ENCODE measurements around the gene ZC3H4. TPM values are rescaled to one million over a fixed set of nuclear protein-coding genes. Genes with fewer than 3 reads are reported as not detected.

The ZC3H4 gene
- total RNA-seq, 1 experiment from 2014 or later = 42.7 TPM

- intact Hi-C loops (cut with micrococcal nuclease; ENCODE audit: unreplicated experiment) = no loop called here
- H3K4me1 ChIP-seq (ENCODE audit: control insufficient read depth, insufficient read depth, low read length) = peaks cover under 1% of the 10 kb centered on the region; the same call in 1 of the 2 replicates
- CTCF ChIA-PET = no interaction called here
- TF ChIP-seq TCF7L2 (IDR thresholded peaks at IDR 0.05; ENCODE audit: low read depth, low read length) = no peak
- TF ChIP-seq POLR2AphosphoS5 (IDR thresholded peaks at IDR 0.05; ENCODE audit: low read depth, low read length) = no peak
- no peak for TF ChIP-seq REST (IDR thresholded peaks at IDR 0.05; ENCODE audit: insufficient read depth in 1 of 2, low read depth in 2 of 2, low read length in 1 of 2)
- TF ChIP-seq, protein P1, sequence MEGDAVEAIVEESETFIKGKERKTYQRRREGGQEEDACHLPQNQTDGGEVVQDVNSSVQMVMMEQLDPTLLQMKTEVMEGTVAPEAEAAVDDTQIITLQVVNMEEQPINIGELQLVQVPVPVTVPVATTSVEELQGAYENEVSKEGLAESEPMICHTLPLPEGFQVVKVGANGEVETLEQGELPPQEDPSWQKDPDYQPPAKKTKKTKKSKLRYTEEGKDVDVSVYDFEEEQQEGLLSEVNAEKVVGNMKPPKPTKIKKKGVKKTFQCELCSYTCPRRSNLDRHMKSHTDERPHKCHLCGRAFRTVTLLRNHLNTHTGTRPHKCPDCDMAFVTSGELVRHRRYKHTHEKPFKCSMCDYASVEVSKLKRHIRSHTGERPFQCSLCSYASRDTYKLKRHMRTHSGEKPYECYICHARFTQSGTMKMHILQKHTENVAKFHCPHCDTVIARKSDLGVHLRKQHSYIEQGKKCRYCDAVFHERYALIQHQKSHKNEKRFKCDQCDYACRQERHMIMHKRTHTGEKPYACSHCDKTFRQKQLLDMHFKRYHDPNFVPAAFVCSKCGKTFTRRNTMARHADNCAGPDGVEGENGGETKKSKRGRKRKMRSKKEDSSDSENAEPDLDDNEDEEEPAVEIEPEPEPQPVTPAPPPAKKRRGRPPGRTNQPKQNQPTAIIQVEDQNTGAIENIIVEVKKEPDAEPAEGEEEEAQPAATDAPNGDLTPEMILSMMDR (IDR thresholded peaks at IDR 0.05) = no peak
- no peak for TF ChIP-seq SIN3A (IDR thresholded peaks at IDR 0.05; ENCODE audit: borderline replicate concordance, insufficient read depth, low read depth, low read length)
- no peaks in the 10 kb centered on the region for H3K9me3 ChIP-seq (ENCODE audit: control insufficient read depth, insufficient read depth, low read depth, low read length)
- H3K27ac ChIP-seq (ENCODE audit: low read length) = no peak overlapping the region
- no peak for ATAC-seq
- in situ Hi-C loops (cut with HindIII; ENCODE audit: low pct_unique_long_range_greater_than_20kb, low sequenced_read_pairs) = no loop called here
- POLR2A ChIA-PET = no interaction called here
- DNase-seq (ENCODE audit: low read depth, low spot score) = no peak
- no peaks in the 10 kb centered on the region for H3K27me3 ChIP-seq (ENCODE audit: control insufficient read depth, insufficient read depth, low read length)
- peaks cover 2% of the 10 kb centered on the region for H3K36me3 ChIP-seq (ENCODE audit: control insufficient read depth, insufficient read depth, low read length)
- no peak overlapping the region for H3K4me3 ChIP-seq (ENCODE audit: low read depth in 2 of 2, low read length in 2 of 2)
- BruUV-seq (replicated peaks) = no TSS peak
Observed at GRCh38 chr19:47063874-47064273, 49.7 kb downstream of the ZC3H4 start.

DNA sequence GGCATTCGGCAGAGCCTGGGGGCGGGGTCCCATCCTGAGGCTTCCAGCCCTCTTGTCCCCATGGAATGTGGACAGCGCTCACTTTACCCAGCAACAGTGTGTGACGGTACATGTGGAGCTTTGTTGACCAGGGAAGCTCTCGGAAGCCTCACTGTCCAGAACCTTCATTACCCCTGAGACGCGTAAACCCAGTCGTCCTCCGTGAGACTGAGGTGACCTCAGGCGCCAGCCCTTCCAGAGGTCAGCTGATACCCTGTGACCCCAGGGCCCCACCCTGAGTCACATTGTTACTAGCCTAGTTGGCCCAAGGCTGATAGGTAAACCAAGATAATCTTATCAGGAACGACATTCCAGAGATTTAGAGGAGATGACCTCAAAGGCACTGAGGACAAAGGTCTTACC, 55.0 kb downstream of the ZC3H4 start:
- Histone ChIP-seq H3K9me3 (ENCODE audit: control insufficient read depth, insufficient read depth, low read depth, low read length) (no peaks in the 10 kb centered on the region), H3K27ac (ENCODE audit: low read length) (no peak overlapping the region), H3K4me1 (ENCODE audit: control insufficient read depth, insufficient read depth, low read length) (peaks cover 4% of the 10 kb centered on the region), H3K4me3 (ENCODE audit: low read depth in 2 of 2, low read length in 2 of 2) (no peak overlapping the region), H3K27me3 (ENCODE audit: control insufficient read depth, insufficient read depth, low read length) (no peaks in the 10 kb centered on the region), H3K36me3 (ENCODE audit: control insufficient read depth, insufficient read depth, low read length) (no peaks in the 10 kb centered on the region)
- ATAC-seq (0 out of 2 replicates have a peak, but pooled peaks have one; percentile 50), DNase-seq (ENCODE audit: low read depth, low spot score) (no peak)
- BruUV-seq (replicated peaks) = no TSS peak
- POLR2A ChIA-PET = interaction anchor here (0.6 to 0.7 kb wide), 2 partner anchors 10 to 60 kb away, joined by 3 to 6 read pairs; no protein-coding TSS in a partner anchor
- no peak for TF ChIP-seq POLR2AphosphoS5 (IDR thresholded peaks at IDR 0.05; ENCODE audit: low read depth, low read length)
- no peak for TF ChIP-seq TCF7L2 (IDR thresholded peaks at IDR 0.05; ENCODE audit: low read depth, low read length)
- no peak for TF ChIP-seq SIN3A (IDR thresholded peaks at IDR 0.05; ENCODE audit: borderline replicate concordance, insufficient read depth, low read depth, low read length)
- TF ChIP-seq, protein P1 (IDR thresholded peaks at IDR 0.05) = no peak
- no peak for TF ChIP-seq REST (IDR thresholded peaks at IDR 0.05; ENCODE audit: insufficient read depth in 1 of 2, low read depth in 2 of 2, low read length in 1 of 2)
- intact Hi-C loops (cut with micrococcal nuclease; ENCODE audit: unreplicated experiment) (no loop called here), in situ Hi-C loops (cut with HindIII; ENCODE audit: low pct_unique_long_range_greater_than_20kb, low sequenced_read_pairs) (no loop called here)
- CTCF ChIA-PET = no interaction called here
